ENCODE data around the gene CNMD.
A peak's percentile ranks its signal among the peaks of the same experiment; 100 is the strongest.

The CNMD gene

DNA sequence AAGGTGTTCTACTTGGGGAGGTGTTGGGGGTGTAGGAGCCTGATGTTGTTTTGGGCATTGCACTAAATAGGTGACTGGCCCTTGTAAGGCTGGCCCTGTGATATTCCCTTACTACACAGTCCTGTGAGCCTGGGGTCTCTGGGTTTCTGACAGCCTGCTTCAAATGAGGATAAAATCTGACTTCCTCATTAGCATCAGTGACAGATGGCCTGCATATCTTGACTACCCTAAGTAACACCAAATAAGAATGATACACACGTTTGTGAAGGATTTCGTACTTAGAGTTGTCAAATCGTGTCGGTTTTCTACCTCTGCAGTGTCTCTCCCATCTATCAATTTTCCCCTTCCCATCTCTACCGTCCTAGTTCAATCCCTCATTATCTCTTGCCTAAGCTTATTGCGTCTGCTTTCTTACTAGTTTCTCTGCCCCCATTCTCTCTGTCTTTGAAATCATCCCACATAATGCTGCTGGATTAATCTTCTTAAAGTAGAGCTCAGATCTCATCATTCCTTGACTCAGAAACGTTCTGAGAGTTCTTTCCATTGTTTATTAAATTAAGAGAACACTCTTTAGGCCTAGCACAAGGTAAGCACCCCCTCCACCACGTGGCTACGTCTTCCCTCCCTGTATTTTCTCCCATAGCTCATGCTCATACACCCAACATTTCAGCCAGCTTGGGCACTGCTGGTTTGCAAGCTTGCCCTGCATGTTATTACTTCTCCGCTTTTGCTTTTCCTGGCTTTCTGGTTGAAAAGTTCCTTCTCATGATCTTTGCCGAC is 26.2 kb upstream of the CNMD start:
- Histone ChIP-seq H3K9ac (ENCODE audit: low read depth, low read length) (no peak overlapping the region), H3K36me3 (ENCODE audit: insufficient read depth, low read length) (no peaks in the 10 kb centered on the region), H3K4me1 (ENCODE audit: insufficient read depth, low read length) (no peaks in the 10 kb centered on the region), H3K9me3 (ENCODE audit: control insufficient read depth, insufficient read depth, low read length) (no peaks in the 10 kb centered on the region)

- no peak overlapping the region for H3K9ac ChIP-seq (ENCODE audit: low read depth, low read length)
- no peaks in the 10 kb centered on the region for H3K9me3 ChIP-seq (ENCODE audit: control insufficient read depth, insufficient read depth, low read length)
- no peaks in the 10 kb centered on the region for H3K36me3 ChIP-seq (ENCODE audit: insufficient read depth, low read length)
- no peaks in the 10 kb centered on the region; the same call in 1 of the 2 replicates for H3K4me1 ChIP-seq (ENCODE audit: insufficient read depth, low read length)
Measured at GRCh38 chr13:52760077-52760476, 20.5 kb upstream of the CNMD start.

- Histone ChIP-seq H3K9ac (ENCODE audit: low read depth, low read length) (no peak overlapping the region), H3K9me3 (ENCODE audit: control insufficient read depth, insufficient read depth, low read length) (no peaks in the 10 kb centered on the region), H3K36me3 (ENCODE audit: insufficient read depth, low read length) (no peaks in the 10 kb centered on the region), H3K4me1 (ENCODE audit: insufficient read depth, low read length) (no peaks in the 10 kb centered on the region; the same call in 1 of the 2 replicates)
Measured at GRCh38 chr13:52758114-52758513, 18.5 kb upstream of the CNMD start.

GRCh38 chr13:52751196-52751595 is 11.6 kb upstream of the CNMD start:
- Histone ChIP-seq H3K9me3 (ENCODE audit: control insufficient read depth, insufficient read depth, low read length) (no peaks in the 10 kb centered on the region), H3K9ac (ENCODE audit: low read depth, low read length) (no peak overlapping the region), H3K36me3 (ENCODE audit: insufficient read depth, low read length) (no peaks in the 10 kb centered on the region), H3K4me1 (ENCODE audit: insufficient read depth, low read length) (no peaks in the 10 kb centered on the region; the same call in 1 of the 2 replicates)

DNA sequence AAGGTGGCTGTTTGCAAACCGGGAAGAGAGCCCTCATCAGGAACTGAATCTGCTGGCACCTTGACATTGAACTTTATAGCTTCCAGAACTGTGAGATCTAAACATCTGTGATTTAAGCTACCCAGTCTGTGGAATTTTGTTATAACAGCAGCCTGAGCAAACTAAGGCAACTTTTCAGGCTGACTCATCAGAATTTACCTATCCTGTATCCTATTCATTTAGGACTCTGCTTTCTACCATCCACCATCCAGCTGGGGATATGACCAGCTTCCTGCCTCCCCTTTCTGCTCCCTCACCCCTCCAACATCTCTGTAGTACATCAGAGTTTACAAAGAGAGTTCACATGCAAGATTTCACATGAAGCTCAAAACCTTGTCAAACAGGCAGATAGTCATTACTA is 11.1 kb upstream of the CNMD start:
- no peak overlapping the region for H3K9ac ChIP-seq (ENCODE audit: low read depth, low read length)
- no peaks in the 10 kb centered on the region for H3K9me3 ChIP-seq (ENCODE audit: control insufficient read depth, insufficient read depth, low read length)
- no peaks in the 10 kb centered on the region; the same call in 1 of the 2 replicates for H3K4me1 ChIP-seq (ENCODE audit: insufficient read depth, low read length)
- H3K36me3 ChIP-seq (ENCODE audit: insufficient read depth, low read length) = no peaks in the 10 kb centered on the region

DNA sequence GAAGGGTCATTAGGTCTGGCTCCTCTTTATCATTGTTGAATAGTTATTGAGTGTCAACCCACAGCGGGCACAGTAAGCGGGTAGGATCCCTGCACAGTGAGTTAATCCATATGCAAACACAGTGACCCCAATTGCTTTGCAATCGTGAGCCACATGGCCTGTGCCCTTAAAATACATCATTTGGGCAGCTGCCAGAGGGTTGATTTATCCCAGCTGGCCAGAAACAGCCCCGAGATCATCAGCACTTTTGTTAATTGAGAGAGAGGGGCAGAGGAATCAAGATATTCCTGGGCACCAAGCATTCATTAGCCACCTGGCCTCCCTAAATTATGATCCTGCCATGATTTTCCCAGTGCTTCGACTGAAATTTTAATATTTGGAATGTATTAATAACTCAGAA is 9.8 kb upstream of the CNMD start:
- Histone ChIP-seq H3K9me3 (ENCODE audit: control insufficient read depth, insufficient read depth, low read length) (no peaks in the 10 kb centered on the region), H3K4me1 (ENCODE audit: insufficient read depth, low read length) (no peaks in the 10 kb centered on the region; the same call in 1 of the 2 replicates), H3K36me3 (ENCODE audit: insufficient read depth, low read length) (no peaks in the 10 kb centered on the region)

GRCh38 chr13:52746141-52746540 is 6.5 kb upstream of the CNMD start:
- Histone ChIP-seq H3K4me1 (ENCODE audit: insufficient read depth, low read length) (no peaks in the 10 kb centered on the region; the same call in 1 of the 2 replicates), H3K36me3 (ENCODE audit: insufficient read depth, low read length) (no peaks in the 10 kb centered on the region), H3K9me3 (ENCODE audit: control insufficient read depth, insufficient read depth, low read length) (no peaks in the 10 kb centered on the region), H3K9ac (ENCODE audit: low read depth, low read length) (no peak overlapping the region)

More for the DNA sequence above, 9.8 kb upstream of the CNMD start:
- no peak overlapping the region for H3K9ac ChIP-seq (ENCODE audit: low read depth, low read length)

- no peak overlapping the region for H3K9ac ChIP-seq (ENCODE audit: low read depth, low read length)
- H3K4me1 ChIP-seq (ENCODE audit: insufficient read depth, low read length) = peaks cover 6% of the 10 kb centered on the region; the same call in 1 of the 2 replicates
- no peaks in the 10 kb centered on the region for H3K9me3 ChIP-seq (ENCODE audit: control insufficient read depth, insufficient read depth, low read length)
- no peaks in the 10 kb centered on the region for H3K36me3 ChIP-seq (ENCODE audit: insufficient read depth, low read length)
Measured at GRCh38 chr13:52744842-52745375, 5.3 kb upstream of the CNMD start.

- H3K4me1 ChIP-seq (ENCODE audit: insufficient read depth, low read length) = peaks cover 6% of the 10 kb centered on the region; the same call in 1 of the 2 replicates
- no peak overlapping the region for H3K9ac ChIP-seq (ENCODE audit: low read depth, low read length)
- no peaks in the 10 kb centered on the region for H3K9me3 ChIP-seq (ENCODE audit: control insufficient read depth, insufficient read depth, low read length)
- no peaks in the 10 kb centered on the region for H3K36me3 ChIP-seq (ENCODE audit: insufficient read depth, low read length)
Measured at GRCh38 chr13:52743988-52744387, 4.4 kb upstream of the CNMD start.

DNA sequence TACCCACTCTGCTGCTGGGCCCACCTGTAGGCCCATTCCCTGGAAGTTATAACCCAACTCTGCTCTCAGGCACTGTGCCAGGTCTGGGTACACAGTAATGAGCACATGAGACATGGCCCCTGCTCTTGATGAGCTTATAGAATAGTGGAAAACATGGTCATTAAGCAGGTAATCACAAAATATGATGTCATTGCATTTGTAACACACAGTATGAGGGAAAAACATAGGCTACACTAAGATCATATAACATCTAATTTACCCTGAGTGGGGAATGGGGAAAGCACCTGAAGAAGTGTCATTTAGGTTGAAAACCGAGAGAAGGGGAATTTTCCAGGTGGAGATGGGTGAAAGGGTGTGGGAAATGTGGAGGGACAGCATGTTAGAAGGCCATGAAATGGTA is 3.9 kb upstream of the CNMD start:
- Histone ChIP-seq H3K9me3 (ENCODE audit: control insufficient read depth, insufficient read depth, low read length) (no peaks in the 10 kb centered on the region), H3K9ac (ENCODE audit: low read depth, low read length) (no peak overlapping the region), H3K4me1 (ENCODE audit: insufficient read depth, low read length) (peaks cover 6% of the 10 kb centered on the region; the same call in 1 of the 2 replicates), H3K36me3 (ENCODE audit: insufficient read depth, low read length) (no peaks in the 10 kb centered on the region)

GRCh38 chr13:52738719-52739467 is 727 bp downstream of the CNMD start:
- Histone ChIP-seq H3K36me3 (ENCODE audit: insufficient read depth, low read length) (0 out of 2 replicates have a peak, but pooled peaks cover 1% of the 10 kb centered on the region), H3K4me1 (ENCODE audit: insufficient read depth, low read length) (peaks cover 24% of the 10 kb centered on the region), H3K9ac (ENCODE audit: low read depth, low read length) (peak overlapping the region; percentile 72), H3K9me3 (ENCODE audit: control insufficient read depth, insufficient read depth, low read length) (no peaks in the 10 kb centered on the region)

GRCh38 chr13:52737965-52738364 is 1.7 kb downstream of the CNMD start:
- H3K9me3 ChIP-seq (ENCODE audit: control insufficient read depth, insufficient read depth, low read length) = no peaks in the 10 kb centered on the region
- peak overlapping the region; percentile 72; the same call in 1 of the 2 replicates for H3K9ac ChIP-seq (ENCODE audit: low read depth, low read length)
- H3K36me3 ChIP-seq (ENCODE audit: insufficient read depth, low read length) = 0 out of 2 replicates have a peak, but pooled peaks cover 2% of the 10 kb centered on the region
- peaks cover 24% of the 10 kb centered on the region for H3K4me1 ChIP-seq (ENCODE audit: insufficient read depth, low read length)

- no peaks in the 10 kb centered on the region for H3K9me3 ChIP-seq (ENCODE audit: control insufficient read depth, insufficient read depth, low read length)
- H3K36me3 ChIP-seq (ENCODE audit: insufficient read depth, low read length) = 0 out of 2 replicates have a peak, but pooled peaks cover 2% of the 10 kb centered on the region
- H3K9ac ChIP-seq (ENCODE audit: low read depth, low read length) = no peak overlapping the region
- H3K4me1 ChIP-seq (ENCODE audit: insufficient read depth, low read length) = peaks cover 24% of the 10 kb centered on the region
Measured at GRCh38 chr13:52737451-52737850, 2.2 kb downstream of the CNMD start.

DNA sequence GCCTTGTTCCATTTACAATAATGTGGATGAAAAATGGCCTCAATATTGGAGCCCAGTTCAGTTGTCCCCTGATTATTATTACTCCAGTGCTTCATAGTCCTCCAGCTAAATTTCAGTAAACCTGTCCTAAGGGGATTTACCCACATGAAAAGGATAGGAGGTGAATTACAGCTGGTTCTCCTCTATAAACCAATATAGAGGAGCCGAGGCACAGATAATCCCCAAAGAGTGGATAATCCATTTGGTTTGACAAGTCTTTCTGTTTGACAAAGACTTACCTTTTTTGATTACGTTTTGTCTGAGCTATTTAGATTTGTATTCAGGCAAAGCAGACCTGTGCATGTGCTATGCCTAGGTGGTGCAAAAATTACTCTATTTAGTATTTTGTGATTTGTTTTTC is 2.7 kb downstream of the CNMD start:
- no peak overlapping the region for H3K9ac ChIP-seq (ENCODE audit: low read depth, low read length)
- H3K36me3 ChIP-seq (ENCODE audit: insufficient read depth, low read length) = 0 out of 2 replicates have a peak, but pooled peaks cover 2% of the 10 kb centered on the region
- no peaks in the 10 kb centered on the region for H3K9me3 ChIP-seq (ENCODE audit: control insufficient read depth, insufficient read depth, low read length)
- peaks cover 24% of the 10 kb centered on the region for H3K4me1 ChIP-seq (ENCODE audit: insufficient read depth, low read length)
